Astrocyte of the spinal cord (primary cell): ENCODE results near the gene RALA.

Source experiments
- DNase-seq: peaks from one replicate; pipeline ENCODE4 v3.0.0; 2011; ENCODE audit warnings: low read depth, low spot score
- H3K4me3 ChIP-seq: 2 replicates; pipeline ENCODE4 v1.5.1; 2011; ENCODE audit warnings: low read depth, mild to moderate bottlenecking, low read length, moderate library complexity
- CTCF ChIP-seq: IDR thresholded peaks from 2 replicates; pipeline ENCODE4 v1.5.1; 2012; ENCODE audit warnings: low read depth, mild to moderate bottlenecking, low read length, inconsistent platforms
- in situ Hi-C: cut with HindIII; loops from 2 replicates; pipeline ENCODE4 v1.10.0; 2017; ENCODE audit warnings: low sequenced_read_pairs

Gene RALA

GRCh38 chr7:39603924-39604323 is 19.4 kb upstream of the RALA start:
- no peak for DNase-seq
- TF ChIP-seq CTCF, result no peak
- in situ Hi-C loops, result no loop called here
- H3K4me3 ChIP-seq, result no peak overlapping the region

GRCh38 chr7:39605087-39605486 is 18.3 kb upstream of the RALA start:
- peak; percentile 31 for DNase-seq
- in situ Hi-C loops, result no loop called here
- H3K4me3 ChIP-seq, result no peak overlapping the region
- no peak for TF ChIP-seq CTCF

GRCh38 chr7:39606352-39606751 is 17.0 kb upstream of the RALA start:
- no peak for DNase-seq
- no peak for TF ChIP-seq CTCF
- in situ Hi-C loops, result no loop called here
- no peak overlapping the region for H3K4me3 ChIP-seq

GRCh38 chr7:39606941-39607340 is 16.4 kb upstream of the RALA start:
- TF ChIP-seq CTCF, result no peak
- in situ Hi-C loops, result no loop called here
- DNase-seq, result no peak

GRCh38 chr7:39607865-39608264 is 15.5 kb upstream of the RALA start:
- TF ChIP-seq CTCF, result no peak
- in situ Hi-C loops, result no loop called here
- no peak overlapping the region for H3K4me3 ChIP-seq
- no peak for DNase-seq

More at GRCh38 chr7:39606941-39607340, 16.4 kb upstream of the RALA start:
- H3K4me3 ChIP-seq, result no peak overlapping the region

- in situ Hi-C loops, result no loop called here
- no peak for DNase-seq
- H3K4me3 ChIP-seq, result no peak overlapping the region
- TF ChIP-seq CTCF, result no peak
Observed at GRCh38 chr7:39608278-39608677, 15.1 kb upstream of the RALA start.
